Mesothelial cell of epicardium (in vitro differentiated cells): ENCODE data around the gene ZNF599. TPM values are rescaled to one million over a fixed set of nuclear protein-coding genes. Genes with fewer than 3 reads are reported as not detected.
A peak's percentile ranks its signal among the peaks of the same experiment; 100 is the strongest.

ENCODE experiments used
- DNase-seq, 2 experiments: peaks; one replicate each; pipeline ENCODE4 v3.0.0; 2021; ENCODE audit warnings: low spot score in 2 of 2; ENCODE audit not compliant: unreplicated experiment in 2 of 2
- H3K27ac Mint-ChIP-seq: 2 replicates; pipeline ENCODE4 v1.8.0; 2021; ENCODE audit warnings: mixed read lengths
- H3K27me3 Mint-ChIP-seq: 2 replicates; pipeline ENCODE4 v1.8.0; 2021; ENCODE audit warnings: low read depth, mixed read lengths
- H3K36me3 Mint-ChIP-seq: 2 replicates; pipeline ENCODE4 v1.8.0; 2021; ENCODE audit warnings: mixed read lengths
- H3K4me1 Mint-ChIP-seq: 2 replicates; pipeline ENCODE4 v1.8.0; 2021; ENCODE audit warnings: mixed read lengths
- H3K4me3 Mint-ChIP-seq: 2 replicates; pipeline ENCODE4 v1.8.0; 2021; ENCODE audit warnings: mild to moderate bottlenecking, moderate library complexity, mixed read lengths
- H3K9me3 Mint-ChIP-seq: 2 replicates; pipeline ENCODE4 v1.8.0; 2021; ENCODE audit warnings: mixed read lengths
- total RNA-seq: library from RNA; stranded (reverse); gene quantifications from 3 replicates; pipeline ENCODE4 v1.2.1, GENCODE V29; 2021
- TF ChIP-seq, protein P1 (sequence below): fragments of 200-600 bp; sonication (generic); IDR thresholded peaks from one replicate; pipeline ENCODE4 v1.5.0; 2021; ENCODE audit warnings: antibody characterized with exemption; ENCODE audit not compliant: unreplicated experiment

The ZNF599 gene
- total RNA-seq, 1 donor from 2014 or later, result 8.7 TPM

DNA sequence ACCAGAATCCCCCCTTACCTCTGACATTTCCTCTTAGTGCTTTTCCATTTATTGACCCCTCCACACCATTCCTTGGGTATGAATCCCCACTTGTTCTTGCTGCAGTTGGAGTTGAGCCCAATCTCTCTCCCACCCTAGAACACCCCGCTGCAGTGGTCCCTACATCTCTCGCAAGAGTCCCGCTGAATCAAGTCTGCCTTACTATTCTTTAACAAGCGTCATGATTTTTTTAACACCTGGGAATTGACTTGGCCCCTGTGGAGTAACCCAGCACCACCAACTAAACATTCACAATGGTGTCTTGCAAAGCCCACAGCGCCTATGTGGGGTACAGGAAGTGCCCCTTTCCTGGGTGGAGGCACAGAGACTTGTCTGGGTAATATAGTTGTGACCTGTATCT is 13.2 kb upstream of the ZNF599 start:
- no peaks in the 10 kb centered on the region for H3K4me1 Mint-ChIP-seq
- H3K27ac Mint-ChIP-seq, result no peak overlapping the region
- TF ChIP-seq, protein P1, sequence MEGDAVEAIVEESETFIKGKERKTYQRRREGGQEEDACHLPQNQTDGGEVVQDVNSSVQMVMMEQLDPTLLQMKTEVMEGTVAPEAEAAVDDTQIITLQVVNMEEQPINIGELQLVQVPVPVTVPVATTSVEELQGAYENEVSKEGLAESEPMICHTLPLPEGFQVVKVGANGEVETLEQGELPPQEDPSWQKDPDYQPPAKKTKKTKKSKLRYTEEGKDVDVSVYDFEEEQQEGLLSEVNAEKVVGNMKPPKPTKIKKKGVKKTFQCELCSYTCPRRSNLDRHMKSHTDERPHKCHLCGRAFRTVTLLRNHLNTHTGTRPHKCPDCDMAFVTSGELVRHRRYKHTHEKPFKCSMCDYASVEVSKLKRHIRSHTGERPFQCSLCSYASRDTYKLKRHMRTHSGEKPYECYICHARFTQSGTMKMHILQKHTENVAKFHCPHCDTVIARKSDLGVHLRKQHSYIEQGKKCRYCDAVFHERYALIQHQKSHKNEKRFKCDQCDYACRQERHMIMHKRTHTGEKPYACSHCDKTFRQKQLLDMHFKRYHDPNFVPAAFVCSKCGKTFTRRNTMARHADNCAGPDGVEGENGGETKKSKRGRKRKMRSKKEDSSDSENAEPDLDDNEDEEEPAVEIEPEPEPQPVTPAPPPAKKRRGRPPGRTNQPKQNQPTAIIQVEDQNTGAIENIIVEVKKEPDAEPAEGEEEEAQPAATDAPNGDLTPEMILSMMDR, result no peak
- H3K9me3 Mint-ChIP-seq, result peaks cover 60% of the 10 kb centered on the region
- no peak overlapping the region for H3K4me3 Mint-ChIP-seq
- no peak for DNase-seq
- no peaks in the 10 kb centered on the region for H3K27me3 Mint-ChIP-seq
- H3K36me3 Mint-ChIP-seq, result no peaks in the 10 kb centered on the region

DNA sequence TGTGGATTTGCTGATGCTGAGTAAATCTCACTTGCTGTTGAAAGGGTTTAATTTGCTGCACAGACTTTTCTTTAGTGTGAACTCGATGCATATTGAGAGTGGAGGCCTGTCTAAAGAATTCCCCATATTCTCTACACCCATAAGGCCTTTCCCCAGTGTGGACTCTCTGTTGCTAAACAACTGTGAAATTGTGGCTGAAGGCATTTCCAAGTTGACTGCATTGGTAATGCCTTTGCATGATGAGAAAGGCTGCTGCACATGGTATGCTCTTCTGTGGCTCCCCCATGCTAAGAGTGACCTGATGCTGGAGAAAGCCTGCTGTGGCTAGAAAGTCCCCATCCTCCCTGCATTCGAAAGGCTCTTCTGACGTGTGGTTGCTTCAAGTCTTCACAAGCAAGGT is 6.6 kb upstream of the ZNF599 start:
- Mint-ChIP-seq H3K9me3 (peaks cover 65% of the 10 kb centered on the region), H3K27me3 (peaks cover 7% of the 10 kb centered on the region), H3K4me3 (no peak overlapping the region), H3K27ac (no peak overlapping the region), H3K36me3 (no peaks in the 10 kb centered on the region), H3K4me1 (no peaks in the 10 kb centered on the region)
- TF ChIP-seq, protein P1, result no peak
- no peak for DNase-seq

DNA sequence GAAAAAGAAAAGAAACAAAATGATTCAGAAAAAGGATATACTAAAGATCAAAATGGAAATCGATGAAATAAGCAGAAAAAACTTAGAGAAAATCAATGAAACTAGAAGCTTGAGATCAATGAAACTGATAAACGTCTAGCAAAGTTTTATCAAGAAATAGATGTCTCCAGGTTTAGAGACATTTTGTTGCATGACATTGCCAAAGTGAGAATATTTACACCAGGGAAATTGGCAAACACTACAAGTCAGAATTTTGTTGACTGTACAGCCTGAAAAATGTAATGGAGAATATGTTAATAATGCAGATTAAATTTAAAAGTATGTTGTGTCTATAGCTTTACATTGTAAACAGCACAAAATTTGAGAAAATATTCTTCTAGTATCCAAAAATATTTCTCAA is 5.3 kb upstream of the ZNF599 start:
- no peak for DNase-seq
- no peak overlapping the region for H3K27ac Mint-ChIP-seq
- no peaks in the 10 kb centered on the region for H3K4me1 Mint-ChIP-seq
- peaks cover 53% of the 10 kb centered on the region for H3K9me3 Mint-ChIP-seq
- peaks cover 13% of the 10 kb centered on the region for H3K27me3 Mint-ChIP-seq
- H3K4me3 Mint-ChIP-seq, result no peak overlapping the region
- TF ChIP-seq, protein P1, result no peak
- no peaks in the 10 kb centered on the region for H3K36me3 Mint-ChIP-seq

DNA sequence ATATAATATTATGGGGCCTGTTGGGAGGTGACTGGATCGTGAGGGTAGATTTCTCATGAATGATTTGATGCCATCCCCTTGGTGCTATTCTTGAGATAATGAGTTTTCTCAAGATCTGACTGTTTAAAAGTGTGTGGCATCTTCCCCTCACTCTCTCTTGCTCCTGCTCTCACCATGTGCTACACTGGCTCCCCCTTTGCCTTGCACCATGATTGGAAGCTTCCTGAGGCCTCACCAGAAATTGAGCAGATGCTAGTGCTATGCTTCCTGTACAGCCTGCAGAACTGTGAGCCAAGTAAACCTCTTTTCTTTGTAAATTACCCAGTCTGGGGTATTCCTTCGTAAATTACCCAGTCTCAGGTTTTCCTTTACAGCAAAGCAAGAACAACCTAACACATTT is 1.8 kb upstream of the ZNF599 start:
- no peak overlapping the region for H3K4me3 Mint-ChIP-seq
- H3K4me1 Mint-ChIP-seq, result peaks cover 14% of the 10 kb centered on the region
- no peak overlapping the region for H3K27ac Mint-ChIP-seq
- TF ChIP-seq, protein P1, result no peak
- H3K9me3 Mint-ChIP-seq, result peaks cover 29% of the 10 kb centered on the region
- no peak for DNase-seq
- H3K27me3 Mint-ChIP-seq, result peaks cover 13% of the 10 kb centered on the region
- H3K36me3 Mint-ChIP-seq, result no peaks in the 10 kb centered on the region

DNA sequence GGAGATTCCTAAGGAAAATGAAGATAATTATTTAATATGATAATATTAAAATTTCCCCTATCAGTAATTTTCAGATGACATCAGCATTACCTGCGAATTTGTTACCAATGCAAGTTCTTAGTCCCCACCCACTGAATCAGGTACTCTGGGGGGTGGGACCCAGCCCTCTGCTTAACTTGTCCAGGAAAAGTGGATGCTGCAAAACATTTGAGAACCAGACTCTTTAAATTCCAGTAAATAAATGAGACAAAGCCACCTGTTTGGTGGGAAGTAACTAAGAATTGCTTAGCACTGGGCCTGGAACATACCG is 495 bp upstream of the ZNF599 start:
- H3K9me3 Mint-ChIP-seq, result peaks cover 24% of the 10 kb centered on the region
- peaks cover 11% of the 10 kb centered on the region for H3K36me3 Mint-ChIP-seq
- peaks cover 13% of the 10 kb centered on the region for H3K27me3 Mint-ChIP-seq
- H3K4me1 Mint-ChIP-seq, result peaks cover 14% of the 10 kb centered on the region
- TF ChIP-seq, protein P1, result no peak
- no peak overlapping the region for H3K27ac Mint-ChIP-seq
- no peak for DNase-seq
- peak overlapping the region; percentile 92 for H3K4me3 Mint-ChIP-seq

DNA sequence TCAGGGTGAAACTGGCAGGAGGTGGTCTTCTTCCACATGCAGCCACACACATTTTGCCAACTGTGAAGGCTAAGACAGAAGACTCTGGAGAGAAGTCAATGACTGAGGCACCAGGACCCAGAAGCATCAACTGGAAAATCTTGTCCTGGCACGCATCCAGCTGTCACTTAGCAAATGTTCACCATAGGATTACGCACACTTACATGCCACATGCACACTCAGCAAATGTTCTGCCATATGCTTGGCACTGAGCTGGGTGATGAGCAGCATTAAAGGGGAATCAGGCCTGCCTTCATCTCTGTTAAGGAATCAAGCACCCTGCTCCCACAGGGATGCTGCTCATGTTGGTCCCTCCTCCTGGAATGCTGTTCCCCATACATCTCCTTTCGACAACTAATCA is 5.1 kb downstream of the ZNF599 start:
- TF ChIP-seq, protein P1, result no peak
- peaks cover 34% of the 10 kb centered on the region for H3K9me3 Mint-ChIP-seq
- no peak overlapping the region for H3K27ac Mint-ChIP-seq

More for the DNA sequence above, 5.1 kb downstream of the ZNF599 start:
- Mint-ChIP-seq H3K4me1 (peaks cover 14% of the 10 kb centered on the region), H3K27me3 (no peaks in the 10 kb centered on the region), H3K4me3 (no peak overlapping the region), H3K36me3 (peaks cover 62% of the 10 kb centered on the region)
- DNase-seq, result no peak
